ENCODE measurements around the gene SELENOM.

SELENOM gene

DNA sequence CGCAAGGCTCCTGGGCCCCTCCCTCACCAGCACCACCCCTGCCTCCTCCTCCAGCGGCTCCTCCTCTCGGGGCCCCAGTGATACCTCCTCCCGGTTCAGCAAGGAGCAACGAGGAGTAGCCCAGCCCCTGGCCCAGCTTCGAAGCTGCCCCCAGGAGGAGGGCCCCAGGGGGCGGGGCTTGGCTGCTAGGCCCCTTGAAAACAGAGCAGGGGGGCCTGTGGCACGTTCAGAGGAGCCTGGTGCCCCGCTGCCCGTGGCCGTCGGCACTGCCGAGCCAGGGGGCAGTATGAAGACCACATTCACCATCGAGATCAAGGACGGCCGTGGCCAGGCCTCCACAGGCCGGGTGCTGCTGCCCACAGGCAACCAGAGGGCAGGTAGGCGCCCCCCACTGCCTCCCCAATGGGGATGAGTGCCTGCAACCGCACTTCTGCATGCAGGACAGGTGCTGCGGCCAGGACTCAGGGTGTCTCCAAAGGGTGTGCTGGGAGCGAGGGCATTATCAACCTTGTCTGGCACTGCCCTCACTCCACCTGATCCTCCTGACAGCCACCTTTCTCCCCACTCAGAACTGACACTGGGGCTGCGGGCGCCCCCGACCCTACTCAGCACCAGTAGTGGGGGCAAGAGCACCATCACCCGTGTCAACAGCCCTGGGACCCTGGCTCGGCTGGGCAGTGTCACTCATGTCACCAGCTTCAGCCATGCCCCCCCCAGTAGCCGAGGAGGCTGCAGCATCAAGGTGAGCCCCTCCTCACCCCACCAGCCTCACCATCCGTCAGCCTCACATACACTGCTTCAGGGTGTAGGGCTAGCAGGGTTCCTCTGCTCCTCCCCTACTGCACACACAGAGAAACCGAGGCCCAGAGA, 16.0 kb downstream of the SELENOM start:
- no peak for DNase-seq (ENCODE audit: low read depth)

DNA sequence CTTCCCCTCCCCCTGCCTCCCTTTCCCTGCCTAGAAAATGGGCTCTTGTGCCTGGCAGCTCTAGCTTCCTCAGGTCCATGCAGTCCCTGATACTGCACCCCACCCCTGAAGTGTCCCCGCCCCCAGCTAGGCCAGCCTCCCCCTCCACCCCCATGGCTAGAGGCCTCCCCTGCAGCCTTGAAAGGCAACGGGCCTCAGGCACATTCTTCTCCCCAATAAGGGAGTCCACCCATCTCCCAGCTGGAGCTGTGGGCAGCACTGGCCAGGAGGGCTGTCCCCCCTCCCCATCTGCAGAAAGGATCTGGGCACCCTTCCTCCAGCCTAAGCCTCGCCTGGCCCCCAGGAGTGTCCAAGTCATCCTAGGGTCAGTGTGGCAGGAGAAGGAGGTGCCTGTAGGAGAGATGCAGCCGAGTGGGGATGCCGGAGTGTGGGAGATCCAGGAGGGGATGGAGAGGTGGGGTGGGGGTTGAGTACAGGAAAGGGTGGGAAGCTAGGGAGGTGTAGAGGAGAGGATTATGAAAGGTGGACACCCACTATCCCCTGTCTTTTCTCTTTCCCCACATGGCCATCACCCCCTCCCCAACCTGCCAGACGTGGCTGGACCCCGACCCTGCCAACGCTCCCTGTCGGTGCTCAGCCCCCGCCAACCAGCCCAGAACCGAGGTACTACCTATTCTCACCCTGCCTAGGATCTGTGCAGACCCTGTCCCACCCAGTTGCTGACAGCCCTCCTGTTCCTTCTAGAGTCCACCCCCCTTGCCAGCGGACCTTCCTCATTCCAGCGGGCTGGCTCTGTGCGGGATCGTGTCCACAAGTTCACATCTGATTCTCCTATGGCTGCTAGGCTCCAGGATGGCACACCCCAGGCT, 16.9 kb downstream of the SELENOM start:
- DNase-seq (ENCODE audit: low read depth), result no peak

DNA sequence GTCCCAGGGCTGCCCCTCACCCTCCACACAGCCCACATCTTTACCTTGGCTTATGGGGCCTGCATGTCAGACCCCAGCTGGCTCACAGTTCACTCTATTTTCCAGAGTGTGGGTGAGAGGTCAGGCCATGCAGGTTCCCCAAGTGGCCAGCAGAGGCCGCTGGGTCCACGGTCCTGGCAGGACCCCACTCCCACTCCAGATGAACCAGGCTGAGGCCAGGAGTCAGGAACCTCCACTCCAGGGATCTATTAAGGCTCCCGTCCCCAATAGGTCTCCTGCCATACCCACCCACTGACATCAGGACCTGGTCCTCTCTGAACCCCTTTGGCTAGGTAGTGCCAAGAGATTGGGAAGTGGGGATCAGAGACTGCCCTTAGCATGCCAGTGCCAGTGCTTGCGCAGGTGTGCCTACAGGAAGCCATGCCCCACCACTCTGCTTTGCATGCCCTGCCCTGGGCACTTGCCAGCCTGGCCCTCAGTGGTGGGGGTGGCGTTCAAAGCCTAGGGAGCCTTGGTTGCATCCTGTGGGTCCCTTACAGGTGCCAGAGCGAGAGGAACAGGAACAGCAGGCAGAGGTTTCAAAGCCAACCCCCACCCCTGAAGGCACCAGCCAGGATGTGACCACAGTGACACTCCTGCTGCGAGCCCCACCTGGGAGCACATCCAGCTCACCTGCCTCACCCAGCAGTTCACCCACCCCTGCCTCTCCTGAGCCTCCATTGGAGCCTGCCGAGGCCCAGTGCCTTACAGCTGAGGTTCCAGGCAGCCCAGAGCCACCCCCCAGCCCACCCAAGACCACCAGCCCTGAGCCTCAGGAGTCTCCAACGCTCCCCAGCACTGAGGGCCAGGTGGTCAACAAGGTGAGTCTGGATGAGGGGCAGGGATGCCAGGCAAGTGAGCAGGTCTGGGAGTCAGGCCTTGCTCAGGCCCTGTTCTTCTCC, 17.9 kb downstream of the SELENOM start:
- no peak for DNase-seq (ENCODE audit: low read depth)

DNA sequence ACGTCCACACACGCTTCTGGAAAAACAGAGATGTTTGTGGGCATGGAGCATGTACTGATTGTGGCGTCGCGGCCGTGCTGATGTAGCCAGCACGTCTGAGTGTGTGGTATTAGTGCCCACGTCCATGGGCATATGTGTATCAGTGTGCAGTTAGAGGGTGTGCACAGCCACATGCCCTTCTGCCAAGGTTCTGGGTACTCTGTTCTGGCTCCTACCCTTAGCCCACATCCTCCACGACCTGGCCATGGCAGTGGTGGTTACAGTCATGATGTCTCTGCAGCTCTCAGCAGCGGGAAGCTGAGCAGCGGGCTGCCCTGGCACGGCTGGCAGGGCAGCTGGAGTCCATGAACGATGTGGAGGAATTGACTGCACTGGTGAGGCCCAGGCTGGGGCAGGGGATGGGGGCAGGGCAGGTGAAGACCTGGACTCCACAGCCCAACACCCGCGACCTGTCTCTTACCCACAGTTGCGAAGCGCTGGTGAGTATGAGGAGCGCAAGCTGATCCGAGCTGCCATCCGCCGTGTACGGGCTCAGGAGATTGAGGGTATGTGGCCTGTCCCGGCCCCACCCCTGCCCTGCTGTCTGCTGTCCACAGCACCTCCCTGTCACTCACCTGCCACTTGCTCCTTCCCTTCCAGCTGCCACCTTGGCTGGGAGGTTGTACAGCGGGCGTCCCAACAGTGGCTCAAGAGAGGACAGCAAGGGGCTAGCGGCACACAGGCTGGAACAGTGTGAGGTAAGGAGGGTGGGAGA, 19.0 kb downstream of the SELENOM start:
- DNase-seq (ENCODE audit: low read depth), result no peak

DNA sequence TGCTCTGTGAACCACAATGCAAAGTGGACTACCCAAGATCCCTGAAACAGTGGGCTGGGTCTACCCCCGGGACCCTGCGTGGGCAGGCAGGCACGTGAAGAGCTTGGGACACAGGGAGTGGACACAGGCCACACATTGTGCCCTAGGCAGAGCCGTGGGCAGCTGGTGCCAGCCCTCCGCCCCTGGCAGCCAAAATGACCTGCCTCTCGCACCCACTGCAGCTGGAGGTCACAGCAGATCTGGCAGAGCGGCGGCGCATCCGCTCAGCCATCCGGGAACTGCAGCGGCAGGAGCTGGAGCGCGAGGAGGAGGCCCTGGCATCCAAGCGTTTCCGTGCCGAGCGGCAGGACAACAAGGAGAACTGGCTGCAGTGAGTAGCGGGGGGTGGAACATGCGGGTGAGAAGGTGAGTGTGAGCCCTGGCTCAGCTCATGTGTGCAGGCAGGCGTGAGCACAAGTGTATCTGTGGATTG, 19.6 kb downstream of the SELENOM start:
- DNase-seq (ENCODE audit: low read depth), result no peak

DNA sequence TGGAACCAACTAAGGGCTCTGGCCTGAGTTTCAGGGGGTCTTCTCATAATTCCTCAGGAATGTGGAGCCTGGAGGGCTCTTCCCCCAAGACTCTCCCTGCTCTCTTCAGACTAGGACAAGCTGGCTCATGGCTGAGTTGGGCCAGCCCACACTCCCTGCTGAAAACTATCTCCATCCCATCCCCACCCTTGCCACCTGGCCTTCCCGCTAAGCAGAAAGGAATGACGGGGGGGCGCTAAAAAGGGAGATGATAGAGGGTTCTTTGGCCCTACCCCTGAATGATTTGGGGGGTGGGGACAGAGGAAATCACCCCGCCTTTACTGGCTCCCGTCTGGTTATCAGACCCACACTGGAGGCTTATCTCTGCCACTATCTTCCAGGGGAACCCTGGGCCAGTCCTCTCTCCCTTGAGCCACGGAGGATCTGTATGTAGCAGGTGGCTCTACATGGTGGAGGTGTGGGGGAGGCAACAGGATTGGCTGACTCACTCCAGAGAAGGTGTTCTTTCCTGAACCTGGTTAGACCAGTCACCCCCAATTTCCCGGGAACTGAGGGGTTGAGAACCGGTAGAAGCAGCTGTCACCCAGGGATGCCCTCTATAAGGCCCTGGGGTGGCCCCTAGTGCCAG, 20.6 kb downstream of the SELENOM start:
- no peak for DNase-seq (ENCODE audit: low read depth)

DNA sequence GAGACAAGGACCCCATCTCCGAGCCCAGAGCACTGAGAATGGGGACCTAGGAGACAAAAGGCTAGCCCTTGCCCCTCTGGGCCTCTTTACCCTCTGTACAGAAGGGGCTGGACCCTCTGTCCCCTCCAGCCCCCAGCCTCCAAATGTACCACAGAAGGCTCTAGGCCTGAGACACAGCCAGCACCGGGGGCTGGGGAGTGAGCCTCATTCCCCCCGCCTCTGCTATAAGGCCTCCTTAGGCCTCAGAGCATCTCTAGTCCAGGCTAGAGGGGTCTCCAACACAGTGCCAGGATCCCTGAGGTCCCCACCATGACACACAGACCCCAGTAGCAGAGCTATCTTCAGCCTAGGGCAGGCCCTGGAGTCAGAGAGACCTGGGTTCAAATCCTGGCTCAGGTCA, 21.4 kb downstream of the SELENOM start:
- no peak for DNase-seq (ENCODE audit: low read depth)

DNA sequence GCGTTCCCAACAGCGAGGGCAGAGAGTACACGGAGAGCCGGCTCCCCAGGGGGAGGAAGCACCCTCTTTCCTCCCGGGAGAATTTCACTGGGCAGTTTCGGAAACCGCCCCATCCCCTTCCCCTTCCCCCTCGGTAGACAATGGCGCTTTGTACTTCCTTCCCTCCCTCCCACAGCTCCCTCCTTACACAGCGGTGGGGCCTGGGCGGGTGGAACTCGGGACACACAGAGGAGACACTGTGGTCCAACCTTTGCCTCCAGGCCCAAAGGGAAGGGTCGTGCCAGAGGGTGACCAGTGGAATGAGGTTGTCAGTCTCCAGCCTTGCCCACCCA, 21.9 kb downstream of the SELENOM start:
- no peak for DNase-seq (ENCODE audit: low read depth)

DNA sequence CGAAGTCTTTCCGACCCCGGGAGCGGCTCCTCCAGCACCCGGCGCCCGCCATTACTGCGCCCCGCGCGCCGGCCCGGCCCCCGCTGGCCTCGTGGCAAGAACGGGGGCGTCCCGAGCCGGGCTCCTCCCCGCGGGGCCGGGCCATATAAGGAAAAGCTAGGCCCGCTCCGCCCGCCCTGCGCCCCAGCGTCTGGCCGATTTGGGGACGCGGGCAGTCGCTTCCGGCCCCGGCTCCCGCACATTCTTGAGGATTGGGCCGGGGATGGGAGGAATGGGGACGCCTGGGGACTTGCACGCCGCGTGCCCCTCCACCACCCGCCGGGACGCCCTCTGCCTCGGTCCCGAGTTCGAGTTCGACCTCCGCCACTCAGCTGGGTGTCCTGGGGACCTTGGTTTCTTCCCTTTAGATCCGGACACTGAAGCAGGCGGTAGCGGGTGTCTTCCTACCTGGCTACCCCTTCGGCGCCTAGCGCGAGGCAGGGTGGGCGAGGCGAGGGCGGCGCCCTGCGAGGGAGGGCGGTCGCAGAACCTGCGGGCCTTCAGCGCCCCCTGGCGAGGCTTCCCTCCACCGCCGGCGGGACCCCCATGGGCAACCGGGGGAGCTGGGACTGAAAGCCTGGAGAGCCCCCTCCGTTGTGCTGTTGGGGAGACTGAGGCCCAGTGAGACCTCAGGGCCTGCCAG, 22.4 kb downstream of the SELENOM start:
- DNase-seq (ENCODE audit: low read depth), result peak; percentile 75

DNA sequence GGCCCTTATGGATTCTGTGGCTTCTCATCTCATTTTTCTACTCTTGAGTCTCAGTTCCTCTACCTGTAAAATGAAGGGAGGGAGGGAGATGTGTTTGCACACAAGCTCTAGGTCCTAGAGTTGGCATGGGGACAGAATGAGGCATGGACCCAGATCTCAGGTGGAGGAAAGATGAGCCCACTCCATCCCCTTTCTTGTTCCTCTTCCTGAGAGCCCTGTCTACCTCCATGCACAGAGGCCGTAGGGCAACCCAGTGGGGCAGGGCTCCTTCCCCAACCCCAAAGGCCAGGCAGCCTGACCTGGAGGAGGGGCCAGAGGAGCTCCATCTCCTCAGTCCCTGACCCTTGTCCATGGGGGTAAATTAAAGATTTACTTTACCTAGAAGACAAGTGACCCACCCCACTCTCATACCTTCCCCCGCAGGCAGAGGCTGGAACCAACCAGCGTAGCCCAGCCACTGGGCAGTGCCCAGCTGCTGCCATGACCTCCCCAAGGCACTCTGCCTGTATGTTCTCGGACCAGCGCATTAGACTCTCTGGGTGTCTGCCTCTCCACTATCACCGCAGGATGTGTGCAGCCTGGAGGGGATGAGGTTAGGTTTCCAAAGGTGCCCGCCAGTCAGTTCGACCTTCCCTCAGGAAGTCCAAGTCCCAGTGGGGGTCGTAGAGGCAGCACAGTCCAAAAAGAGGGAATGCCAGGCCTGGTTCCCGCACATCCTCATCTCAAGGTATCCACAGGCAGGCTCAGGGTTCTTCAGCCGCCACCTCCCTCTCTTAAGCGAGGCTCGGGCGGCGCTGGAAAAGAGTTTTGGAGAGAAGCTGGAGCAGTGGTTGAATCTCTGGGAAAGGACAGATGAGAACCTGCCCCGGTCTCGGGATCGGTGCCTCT, 23.2 kb downstream of the SELENOM start:
- no peak for DNase-seq (ENCODE audit: low read depth)

DNA sequence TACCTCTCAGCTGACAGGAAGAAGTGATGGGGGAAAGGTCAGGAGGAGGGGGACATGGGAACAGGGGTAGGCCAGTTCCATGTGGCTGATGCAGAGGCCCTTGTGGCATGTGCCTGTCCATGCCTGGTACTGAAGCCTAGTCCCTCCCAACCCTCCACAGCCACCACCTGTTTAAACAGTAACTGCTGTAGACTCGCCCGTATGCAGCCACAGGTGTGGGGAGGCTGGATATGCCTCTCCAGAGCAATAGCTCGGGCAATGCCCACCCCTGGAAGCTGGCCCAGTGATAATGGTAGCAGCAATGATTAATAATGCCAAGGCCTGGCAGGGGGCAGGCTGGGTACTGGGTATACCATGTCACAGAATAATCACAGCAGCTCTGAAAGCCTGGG, 24.0 kb downstream of the SELENOM start:
- no peak for DNase-seq (ENCODE audit: low read depth)

DNA sequence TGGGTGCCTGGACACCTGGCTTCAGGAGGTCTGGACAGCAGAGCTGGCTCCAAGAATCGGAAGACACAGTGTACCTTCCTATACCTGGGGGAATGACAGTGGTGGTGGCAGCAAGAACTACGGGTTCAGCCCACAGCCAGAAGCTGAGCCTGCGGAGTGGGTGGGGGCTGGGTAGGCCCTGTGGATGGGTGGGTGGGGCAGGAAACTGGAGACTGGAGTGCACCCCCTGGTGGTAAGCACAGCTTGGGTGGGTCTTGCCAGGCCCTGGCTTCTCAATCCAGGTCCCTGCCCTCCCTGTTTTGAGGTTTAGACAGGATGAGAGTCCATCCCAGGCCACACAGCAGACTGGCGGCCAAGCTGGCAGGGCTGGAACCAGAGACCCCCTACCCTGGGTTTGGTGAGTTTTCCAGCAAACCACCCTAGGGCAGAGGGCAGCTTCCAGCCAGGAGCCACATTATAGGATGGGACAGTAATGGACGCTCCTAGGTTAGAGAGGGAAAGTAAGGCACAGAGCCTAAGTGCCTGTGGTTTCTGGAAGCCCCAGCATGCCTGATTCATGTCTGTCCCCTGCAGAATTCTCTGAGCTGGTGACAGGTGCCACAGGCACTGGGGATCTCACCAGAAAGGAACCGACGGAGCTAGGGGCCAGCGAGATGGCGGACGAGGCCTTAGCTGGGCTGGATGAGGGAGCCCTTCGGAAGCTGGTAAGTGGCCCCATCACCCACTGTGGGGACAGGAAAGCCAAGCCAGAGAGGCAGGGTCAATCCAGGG, 24.6 kb downstream of the SELENOM start:
- no peak for DNase-seq (ENCODE audit: low read depth)

DNA sequence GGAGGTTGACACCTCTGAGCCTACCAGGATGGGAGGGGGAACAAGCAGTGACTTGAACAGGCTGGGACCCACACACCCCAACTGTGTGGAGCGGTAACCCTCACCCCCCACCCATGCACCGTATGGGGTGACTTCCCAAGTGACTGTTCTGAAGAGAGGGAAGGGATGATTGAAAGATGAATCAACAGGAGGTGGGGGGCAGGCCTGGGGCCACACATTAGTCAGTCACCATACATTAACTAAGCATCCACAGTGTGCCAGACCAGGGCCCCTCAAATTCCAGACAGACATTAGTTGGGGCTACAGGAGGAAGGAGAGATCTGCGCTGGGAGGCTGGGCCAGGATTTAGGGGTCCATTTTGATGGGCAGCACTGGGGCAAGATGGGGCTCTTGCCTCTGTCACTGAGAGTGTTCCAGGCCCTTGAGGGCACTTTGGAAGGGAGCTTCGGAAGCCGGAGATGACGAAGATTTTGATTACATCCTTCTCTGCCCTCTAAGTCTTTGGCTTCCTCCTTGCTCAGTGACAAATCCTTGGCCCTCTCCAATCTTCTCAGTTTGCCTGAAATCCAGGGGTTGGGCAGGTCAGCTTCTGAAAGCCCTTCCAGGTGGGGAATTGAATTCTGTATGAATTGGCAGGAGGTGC, 25.3 kb downstream of the SELENOM start:
- DNase-seq (ENCODE audit: low read depth), result no peak

DNA sequence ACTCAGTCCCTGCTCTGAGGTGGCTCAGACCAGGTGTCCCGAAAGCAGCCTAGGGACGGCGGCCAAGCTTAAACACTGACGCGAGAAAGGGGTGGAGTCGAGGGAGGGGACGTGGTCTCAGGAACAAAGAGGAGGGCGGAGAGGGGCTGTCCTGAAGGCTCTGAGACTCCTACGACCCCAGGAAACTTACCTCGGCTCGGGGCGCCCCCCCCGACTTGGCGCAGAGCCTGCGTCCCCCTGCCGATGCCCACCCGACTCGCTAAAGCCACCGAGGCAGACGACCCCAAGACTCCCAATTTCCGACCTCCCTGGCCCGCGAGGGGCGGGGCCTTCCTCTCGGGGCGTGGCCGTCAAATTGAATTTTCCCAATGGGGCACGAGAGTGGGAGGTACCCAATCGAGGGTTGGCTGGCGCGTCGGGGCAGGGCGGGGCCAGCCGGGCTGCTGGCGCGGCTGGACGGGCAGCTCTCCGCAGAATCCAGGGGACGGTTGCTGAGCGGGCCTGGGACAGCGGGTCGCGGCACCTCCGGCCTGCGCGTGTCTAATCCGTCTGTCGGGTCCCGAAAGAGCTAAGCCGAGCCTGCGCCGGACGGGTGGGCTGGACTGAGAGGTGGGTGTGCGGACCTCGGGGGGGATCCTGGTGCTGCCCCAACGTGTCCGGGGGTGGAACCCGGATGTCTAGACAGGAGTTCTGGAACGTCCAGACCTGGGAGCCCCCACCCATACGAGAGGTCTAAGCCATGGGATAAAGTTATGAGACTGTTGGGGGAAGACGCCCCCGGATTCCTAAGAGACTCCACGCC, 26.3 kb downstream of the SELENOM start, which contains the start of gene SMTN:
SMTN (plus strand) TSS at position 471 of the 802 bp plus-strand sequence. CDS start 1,941 bp downstream, outside the sequence.
- peak; percentile 83 for DNase-seq (ENCODE audit: low read depth)

DNA sequence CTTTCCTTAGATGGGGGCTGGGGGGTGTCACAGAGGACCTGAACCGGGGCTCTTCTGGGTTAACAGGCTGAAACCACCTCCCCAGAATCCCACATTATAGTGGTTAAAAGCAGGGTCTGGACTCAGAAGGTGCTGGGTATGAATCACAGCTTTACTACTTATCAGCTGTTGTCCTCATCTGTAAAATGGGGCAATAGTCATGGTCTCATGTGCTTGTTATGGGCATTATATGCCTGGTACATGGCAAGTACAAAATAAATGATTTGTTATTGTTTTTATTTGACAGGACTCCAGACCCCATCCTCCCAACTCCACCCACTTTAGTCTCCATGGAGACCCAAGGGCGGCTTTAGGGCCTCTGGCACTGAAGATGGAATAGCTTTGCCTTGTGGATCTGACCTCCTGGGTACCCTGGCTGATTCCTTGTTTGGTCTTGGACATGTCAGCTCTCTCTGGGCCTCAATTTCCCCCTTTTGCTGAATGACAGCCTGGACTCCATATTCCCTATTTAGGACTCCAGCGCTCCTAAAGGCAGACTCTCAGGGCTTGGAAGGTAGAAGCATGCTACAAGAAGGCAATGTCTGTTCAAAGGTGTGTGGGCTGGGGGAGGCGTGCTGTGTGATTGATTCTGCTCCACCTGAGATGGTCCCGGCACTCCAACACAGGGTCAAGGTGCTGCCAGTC, 27.1 kb downstream of the SELENOM start:
- no peak for DNase-seq (ENCODE audit: low read depth)

DNA sequence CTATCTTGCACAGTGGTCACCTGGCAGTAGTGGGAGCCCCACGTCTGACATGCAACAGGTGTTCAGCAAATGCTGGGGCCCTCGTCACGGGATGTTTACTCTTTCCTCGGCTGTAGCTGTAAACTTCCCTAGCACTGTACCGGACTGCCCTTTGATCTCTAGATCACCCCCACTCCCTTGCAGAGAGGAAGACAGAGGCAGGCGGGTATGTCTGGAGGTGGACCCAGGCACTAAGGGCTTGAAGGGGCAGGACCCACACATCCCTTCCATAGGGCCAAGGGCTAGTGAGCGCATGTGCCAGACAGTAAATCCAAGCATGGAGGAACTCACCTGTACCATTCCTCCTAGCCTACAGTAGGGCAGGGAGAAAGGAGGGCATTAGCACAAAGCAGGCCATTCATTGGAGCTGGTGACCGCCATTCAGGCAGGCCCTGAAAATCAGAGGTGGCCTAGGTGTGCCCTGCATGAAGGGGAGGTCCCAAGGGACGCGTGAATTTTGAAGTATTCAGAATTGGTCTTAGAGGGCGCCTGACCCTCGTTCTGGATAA, 28.2 kb downstream of the SELENOM start:
- no peak for DNase-seq (ENCODE audit: low read depth)
